ENCODE data around the gene TTC19.
"Not testable (repeated sequence)": the region's sequence is repeated elsewhere in the genome, so short reads cannot be mapped to it uniquely, and the experiment has no call there.

Gene TTC19

GRCh38 chr17:16027708-16028584, 28.3 kb downstream of the TTC19 start:
- peak; percentile 44 for DNase-seq (ENCODE audit: low read depth)

- DNase-seq (ENCODE audit: low read depth), result no peak
These were observed 34.2 kb downstream of the TTC19 start for GRCh38 chr17:16033729-16034349.

GRCh38 chr17:16036261-16036660, 36.6 kb downstream of the TTC19 start:
- DNase-seq (ENCODE audit: low read depth), result no peak

GRCh38 chr17:16037636-16038035, 38.0 kb downstream of the TTC19 start:
- no peak for DNase-seq (ENCODE audit: low read depth)

- no peak for DNase-seq (ENCODE audit: low read depth)
These were observed 41.2 kb downstream of the TTC19 start for GRCh38 chr17:16040710-16041251.

- no peak for DNase-seq (ENCODE audit: low read depth)
These were observed 44.9 kb downstream of the TTC19 start for GRCh38 chr17:16044487-16044886.

- DNase-seq (ENCODE audit: low read depth), result no peak
These were observed 47.3 kb downstream of the TTC19 start for GRCh38 chr17:16046966-16047365.

- no peak for DNase-seq (ENCODE audit: low read depth)
These were observed 49.3 kb downstream of the TTC19 start for GRCh38 chr17:16048811-16049449.

- DNase-seq (ENCODE audit: low read depth), result no peak
These were observed 51.2 kb downstream of the TTC19 start for GRCh38 chr17:16050844-16051243.

- no peak for DNase-seq (ENCODE audit: low read depth)
These were observed 52.9 kb downstream of the TTC19 start for GRCh38 chr17:16052486-16052885.

- not testable (repeated sequence) for DNase-seq (ENCODE audit: low read depth)
These were observed 55.5 kb downstream of the TTC19 start for GRCh38 chr17:16055139-16055538.

GRCh38 chr17:16061631-16062030, 62.0 kb downstream of the TTC19 start:
- DNase-seq (ENCODE audit: low read depth), result no peak

- no peak for DNase-seq (ENCODE audit: low read depth)
These were observed 66.5 kb downstream of the TTC19 start for GRCh38 chr17:16066125-16066524.

GRCh38 chr17:16068323-16068722, 68.7 kb downstream of the TTC19 start:
- DNase-seq (ENCODE audit: low read depth), result no peak

- no peak for DNase-seq (ENCODE audit: low read depth)
These were observed 72.4 kb downstream of the TTC19 start for GRCh38 chr17:16072031-16072430.

- no peak for DNase-seq (ENCODE audit: low read depth)
These were observed 74.2 kb downstream of the TTC19 start for GRCh38 chr17:16073845-16074244.

- no peak for DNase-seq (ENCODE audit: low read depth)
These were observed 74.8 kb downstream of the TTC19 start for GRCh38 chr17:16074423-16074822.

GRCh38 chr17:16075949-16076348, 76.3 kb downstream of the TTC19 start:
- DNase-seq (ENCODE audit: low read depth), result no peak

Measured in activated T-helper 9 cell treated with anti-CD3 and anti-CD28 coated beads, Interleukin-2, amount 50 U/mL, for 16 hours (primary cell).